HepG2 (cell line): Measurements from ENCODE around the gene SFI1. TPM values are rescaled to one million over a fixed set of nuclear protein-coding genes. Genes with fewer than 3 reads are reported as not detected.

Source experiments
- CREB1 ChIP-seq, 2 experiments: fragments of 450-650 bp in 1 of 2; IDR thresholded peaks; 2 replicates each; pipeline ENCODE4 v1.6.1; 2016 to 2017; ENCODE audit warnings: control low read depth in 1 of 2, mild to moderate bottlenecking in 1 of 2, missing compliant biosample characterization in 1 of 2, missing genetic modification characterization in 1 of 2
- FOSL2 ChIP-seq: sonication (generic); formaldehyde crosslinking; IDR thresholded peaks from 2 replicates; pipeline ENCODE4 v1.4.0; 2020; ENCODE audit warnings: missing genetic modification reagents
- FOXC1 ChIP-seq: sonication (generic); formaldehyde crosslinking; IDR thresholded peaks from 2 replicates; pipeline ENCODE4 v1.8.0; 2022; ENCODE audit warnings: mild to moderate bottlenecking, missing genetic modification reagents, borderline replicate concordance
- HMGA1 ChIP-seq: sonication (generic); formaldehyde crosslinking; conservative IDR thresholded peaks from 2 replicates; pipeline ENCODE4 v1.4.0; 2020; ENCODE audit warnings: missing genetic modification reagents
- ISL2 ChIP-seq: sonication (generic); formaldehyde crosslinking; IDR thresholded peaks from 2 replicates; pipeline ENCODE4 v1.5.0; 2020; ENCODE audit warnings: missing genetic modification reagents
- KAT2B ChIP-seq: fragments of 150-350 bp; IDR thresholded peaks from 2 replicates; pipeline ENCODE4 v1.6.1; 2014; ENCODE audit warnings: low read depth, low read length, borderline replicate concordance
- KDM2A ChIP-seq: sonication (generic); formaldehyde crosslinking; IDR thresholded peaks from 2 replicates; pipeline ENCODE4 v1.4.0; 2020; ENCODE audit warnings: low read depth, missing genetic modification reagents, borderline replicate concordance
- NCOA1 ChIP-seq: sonication (generic); formaldehyde crosslinking; IDR thresholded peaks from 2 replicates; pipeline ENCODE4 v1.9.0; 2021; ENCODE audit warnings: missing genetic modification reagents
- NFYC ChIP-seq: IDR thresholded peaks from 2 replicates; pipeline ENCODE4 v1.6.1; 2016; ENCODE audit warnings: missing genetic modification reagents, missing compliant biosample characterization
- ONECUT2 ChIP-seq: sonication (generic); formaldehyde crosslinking; IDR thresholded peaks from 2 replicates; pipeline ENCODE4 v1.4.0; 2020; ENCODE audit warnings: missing genetic modification reagents
- POLR2G ChIP-seq: fragments of 200-400 bp; formaldehyde crosslinking; IDR thresholded peaks from 2 replicates; pipeline ENCODE4 v1.6.1; 2018; ENCODE audit warnings: mild to moderate bottlenecking, low read depth, low read length, moderate library complexity
- TGIF2 ChIP-seq: IDR thresholded peaks from 2 replicates; pipeline ENCODE4 v1.6.1; 2016; ENCODE audit warnings: control low read depth, missing compliant biosample characterization
- XBP1 ChIP-seq: sonication (generic); formaldehyde crosslinking; IDR thresholded peaks from 2 replicates; pipeline ENCODE4 v1.5.0; 2020; ENCODE audit warnings: missing genetic modification reagents
- ZBTB40 ChIP-seq, 2 experiments: fragments of 450-650 bp in 1 of 2; sonication (generic) in 1 of 2; formaldehyde crosslinking in 1 of 2; IDR thresholded peaks; 2 replicates each; pipeline versions ENCODE4 v1.6.1 to v1.8.0; 2016 to 2022; ENCODE audit warnings: antibody characterized with exemption in 1 of 2, mild to moderate bottlenecking in 1 of 2, missing genetic modification reagents in 1 of 2
- ZNF33B ChIP-seq: sonication (generic); formaldehyde crosslinking; IDR thresholded peaks from 2 replicates; pipeline ENCODE4 v1.5.1; 2020; ENCODE audit warnings: mild to moderate bottlenecking, missing genetic modification reagents
- ZNF878 ChIP-seq: sonication (generic); formaldehyde crosslinking; IDR thresholded peaks from 2 replicates; pipeline ENCODE4 v1.8.1; 2023; ENCODE audit warnings: mild to moderate bottlenecking, missing genetic modification reagents, moderate library complexity
- ZNF891 ChIP-seq: sonication (generic); formaldehyde crosslinking; IDR thresholded peaks from 2 replicates; pipeline ENCODE4 v1.5.0; 2020; ENCODE audit warnings: mild to moderate bottlenecking, missing genetic modification reagents
- polyA plus RNA-seq, 8 experiments: library from polyadenylated mRNA; depleted of rRNA in 3 of 8; stranded (reverse) in 7 of 8; unstranded in 1 of 8; fragments of >200 nt; fragmentation: Illumina TruSeq in 4 of 8; extraction: Trizol in 4 of 8; gene quantifications; 2 replicates each; pipeline versions ENCODE4 v1.2.1 to v1.2.3, GENCODE V29; 2011 to 2016; ENCODE audit warnings: low read depth in 4 of 8, missing spikeins in 1 of 8, mixed read lengths in 1 of 8; ENCODE audit not compliant: insufficient read depth in 1 of 8
- total RNA-seq, 5 experiments: library from RNA; depleted of rRNA; stranded (reverse); fragments of >200 nt; fragmentation: Illumina TruSeq; extraction: Trizol; gene quantifications; 2 replicates each; pipeline ENCODE4 v1.2.3, GENCODE V29; 2016; ENCODE audit warnings: low read depth in 1 of 5
- TF ChIP-seq, protein P1 (sequence below): sonication (generic); formaldehyde crosslinking; IDR thresholded peaks from 2 replicates; pipeline ENCODE4 v1.4.0; 2020; ENCODE audit warnings: missing genetic modification reagents, low read depth, mild to moderate bottlenecking, borderline replicate concordance
- TF ChIP-seq, protein P2 (sequence below): IDR thresholded peaks from 2 replicates; pipeline ENCODE4 v1.6.1; 2012; ENCODE audit warnings: inconsistent platforms

The SFI1 gene
- total and polyA plus RNA-seq, 2 of the 13 experiments (the other 11 are each of a cell fraction or from before 2014, with no cell fraction given) = 20.5 to 40.1 TPM

DNA sequence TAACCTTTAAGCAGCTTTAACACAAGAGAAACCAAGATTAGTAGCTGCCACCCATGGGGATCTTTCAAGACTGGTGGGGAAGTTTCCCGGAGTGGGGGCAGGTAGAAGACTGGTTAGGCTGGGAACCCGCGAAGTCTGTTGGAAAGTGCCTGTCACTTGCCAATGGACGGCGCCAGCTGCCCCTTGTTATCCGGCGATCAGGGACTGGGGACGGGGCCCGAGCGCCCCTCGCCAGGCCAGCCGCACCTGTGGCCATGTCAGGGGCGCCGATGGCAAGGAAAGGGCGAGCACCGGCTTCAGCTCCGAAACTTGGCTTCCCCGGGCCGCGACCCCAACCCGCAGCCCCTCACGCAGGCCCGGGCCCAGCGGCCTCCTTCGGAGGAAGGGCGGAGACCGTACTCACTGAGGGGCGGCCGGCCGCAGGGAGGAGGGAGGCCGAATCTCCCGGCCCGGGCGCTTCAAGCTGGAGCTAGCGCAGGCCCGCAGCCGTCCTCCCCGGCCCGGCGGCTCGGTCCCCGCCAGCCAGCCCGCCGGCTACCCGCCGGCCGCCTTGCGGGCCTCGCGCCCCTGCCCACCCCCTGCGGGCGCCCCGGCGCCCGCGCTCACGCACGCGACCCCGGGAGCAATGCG, 7.2 kb upstream of the SFI1 start (continued):
- TF ChIP-seq, protein P1, sequence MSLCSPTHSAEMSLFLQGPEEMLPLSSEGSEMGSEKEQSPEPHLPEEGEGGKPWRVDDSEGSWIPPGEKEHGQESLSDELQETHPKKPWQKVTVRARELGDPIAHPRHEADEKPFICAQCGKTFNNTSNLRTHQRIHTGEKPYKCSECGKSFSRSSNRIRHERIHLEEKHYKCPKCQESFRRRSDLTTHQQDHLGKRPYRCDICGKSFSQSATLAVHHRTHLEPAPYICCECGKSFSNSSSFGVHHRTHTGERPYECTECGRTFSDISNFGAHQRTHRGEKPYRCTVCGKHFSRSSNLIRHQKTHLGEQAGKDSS = no peak
- TF ChIP-seq NCOA1 (CRISPR knock-in tag) (peak; percentile 61; the same call in 1 of the 2 replicates), NFYC (CRISPR knock-in tag) (no peak), POLR2G (no peak), KDM2A (CRISPR knock-in tag) (peak; percentile 40; the same call in 1 of the 2 replicates), ISL2 (peak; percentile 35; the same call in 1 of the 2 replicates), KAT2B (no peak), CREB1 (IDR thresholded peaks at IDR 0.05) (no peak), CREB1 (CRISPR knock-in tag; IDR thresholded peaks at IDR 0.05) (no peak), ZNF33B (no peak), ONECUT2 (CRISPR knock-in tag) (no peak), FOXC1 (no peak), TGIF2 (CRISPR knock-in tag) (no peak), XBP1 (CRISPR knock-in tag) (no peak), ZNF891 (CRISPR knock-in tag) (no peak), ZBTB40 (IDR thresholded peaks at IDR 0.05) (no peak), ZBTB40 (CRISPR knock-in tag; IDR thresholded peaks at IDR 0.05) (no peak), HMGA1 (no peak), ZNF878 (peak; percentile 35; the same call in 1 of the 2 replicates), FOSL2 (CRISPR knock-in tag) (no peak)
- TF ChIP-seq, protein P2, sequence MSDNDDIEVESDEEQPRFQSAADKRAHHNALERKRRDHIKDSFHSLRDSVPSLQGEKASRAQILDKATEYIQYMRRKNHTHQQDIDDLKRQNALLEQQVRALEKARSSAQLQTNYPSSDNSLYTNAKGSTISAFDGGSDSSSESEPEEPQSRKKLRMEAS = no peak
